Measurements from ENCODE around the gene FGD3. TPM values are rescaled to one million over a fixed set of nuclear protein-coding genes. Genes with fewer than 3 reads are reported as not detected.

Gene FGD3
- polyA plus RNA-seq, 2 of the 4 experiments (the other 2 are of a cell fraction): 0.18 to 0.23 TPM

DNA sequence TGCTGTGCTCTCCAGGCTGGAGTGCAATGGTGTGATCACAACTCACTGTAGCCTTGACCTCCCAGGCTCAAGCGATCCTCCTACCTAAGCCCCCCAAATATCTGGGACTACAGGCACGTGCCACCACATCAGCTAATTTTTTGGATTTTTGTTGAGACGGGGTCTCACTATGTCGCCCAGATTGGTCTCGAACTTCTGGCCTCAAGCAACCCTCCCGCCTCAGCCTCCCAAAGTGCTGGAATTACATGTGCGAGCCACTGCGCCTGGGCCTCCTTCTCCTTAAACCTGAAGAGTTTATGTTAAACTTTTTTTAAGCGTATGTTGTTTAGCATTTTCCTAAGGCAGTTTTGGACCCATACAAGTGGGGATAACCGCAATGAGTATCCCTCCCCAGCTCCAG, 80.4 kb downstream of the FGD3 start (continued):
- TF ChIP-seq, protein P1, sequence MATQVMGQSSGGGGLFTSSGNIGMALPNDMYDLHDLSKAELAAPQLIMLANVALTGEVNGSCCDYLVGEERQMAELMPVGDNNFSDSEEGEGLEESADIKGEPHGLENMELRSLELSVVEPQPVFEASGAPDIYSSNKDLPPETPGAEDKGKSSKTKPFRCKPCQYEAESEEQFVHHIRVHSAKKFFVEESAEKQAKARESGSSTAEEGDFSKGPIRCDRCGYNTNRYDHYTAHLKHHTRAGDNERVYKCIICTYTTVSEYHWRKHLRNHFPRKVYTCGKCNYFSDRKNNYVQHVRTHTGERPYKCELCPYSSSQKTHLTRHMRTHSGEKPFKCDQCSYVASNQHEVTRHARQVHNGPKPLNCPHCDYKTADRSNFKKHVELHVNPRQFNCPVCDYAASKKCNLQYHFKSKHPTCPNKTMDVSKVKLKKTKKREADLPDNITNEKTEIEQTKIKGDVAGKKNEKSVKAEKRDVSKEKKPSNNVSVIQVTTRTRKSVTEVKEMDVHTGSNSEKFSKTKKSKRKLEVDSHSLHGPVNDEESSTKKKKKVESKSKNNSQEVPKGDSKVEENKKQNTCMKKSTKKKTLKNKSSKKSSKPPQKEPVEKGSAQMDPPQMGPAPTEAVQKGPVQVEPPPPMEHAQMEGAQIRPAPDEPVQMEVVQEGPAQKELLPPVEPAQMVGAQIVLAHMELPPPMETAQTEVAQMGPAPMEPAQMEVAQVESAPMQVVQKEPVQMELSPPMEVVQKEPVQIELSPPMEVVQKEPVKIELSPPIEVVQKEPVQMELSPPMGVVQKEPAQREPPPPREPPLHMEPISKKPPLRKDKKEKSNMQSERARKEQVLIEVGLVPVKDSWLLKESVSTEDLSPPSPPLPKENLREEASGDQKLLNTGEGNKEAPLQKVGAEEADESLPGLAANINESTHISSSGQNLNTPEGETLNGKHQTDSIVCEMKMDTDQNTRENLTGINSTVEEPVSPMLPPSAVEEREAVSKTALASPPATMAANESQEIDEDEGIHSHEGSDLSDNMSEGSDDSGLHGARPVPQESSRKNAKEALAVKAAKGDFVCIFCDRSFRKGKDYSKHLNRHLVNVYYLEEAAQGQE (IDR thresholded peaks at IDR 0.05): no peak
- TF ChIP-seq, protein P2, sequence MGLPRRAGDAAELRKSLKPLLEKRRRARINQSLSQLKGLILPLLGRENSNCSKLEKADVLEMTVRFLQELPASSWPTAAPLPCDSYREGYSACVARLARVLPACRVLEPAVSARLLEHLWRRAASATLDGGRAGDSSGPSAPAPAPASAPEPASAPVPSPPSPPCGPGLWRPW (IDR thresholded peaks at IDR 0.05): no peak
- TF ChIP-seq SREBF2 (IDR thresholded peaks at IDR 0.05) (no peak), TFCP2L1 (CRISPR knock-in tag; IDR thresholded peaks at IDR 0.05) (no peak), CEBPB (IDR thresholded peaks at IDR 0.05) (no peak), SMC3 (IDR thresholded peaks at IDR 0.05) (no peak), NFE2L2 (conservative IDR thresholded peaks at IDR 0.05; ENCODE audit: low read length) (no peak), KDM5A (IDR thresholded peaks at IDR 0.05) (no peak)

DNA sequence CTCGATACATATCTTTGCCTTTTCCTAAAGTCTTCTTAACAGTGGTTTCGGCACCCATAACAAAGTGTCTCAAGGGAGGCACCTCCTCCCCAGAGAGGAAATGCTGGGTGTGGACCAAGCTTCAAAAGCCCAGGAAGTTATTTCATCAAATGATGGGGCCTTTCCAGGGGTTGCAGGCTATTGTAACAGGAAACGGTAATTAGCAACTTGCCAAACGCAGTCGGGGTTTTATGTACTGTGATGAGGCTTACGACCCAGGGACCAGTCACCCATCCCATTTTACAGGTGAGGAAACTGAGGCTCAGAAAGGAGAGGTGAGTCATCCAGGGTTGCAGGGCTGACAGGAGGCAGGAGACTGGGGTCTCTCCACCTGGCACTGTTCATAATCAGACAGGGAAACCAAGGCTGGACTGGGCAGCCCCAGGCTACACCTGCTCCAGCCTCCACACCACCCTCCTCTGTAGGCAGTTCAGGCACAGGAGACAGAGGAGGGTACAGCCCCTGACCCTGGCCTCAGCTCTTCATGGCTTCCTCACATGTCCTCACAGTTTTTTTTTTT, 81.2 kb downstream of the FGD3 start:
- H3K4me1 ChIP-seq: no peaks in the 10 kb centered on the region
- no peak for FAIRE-seq
- no peak for ATAC-seq
- CTCF ChIA-PET: interaction anchor here (0.7 to 1.9 kb wide), 2 partner anchors 25 to 203 kb away, joined by 3 to 7 read pairs; no protein-coding TSS in a partner anchor
- WGBS (ENCODE audit: missing lambda C conversion rate): 62% methylated on average over 6 of the region's 6 CpGs
- H3K27ac ChIP-seq: no peak overlapping the region
- DNase-seq (ENCODE audit: low read depth in 1 of 2, low spot score in 1 of 2): no peak
- no peak overlapping the region for H3K4me3 ChIP-seq
- no peaks in the 10 kb centered on the region for H3K9me3 ChIP-seq
- no peak overlapping the region for H3K4me2 ChIP-seq
- POLR2A ChIA-PET: no interaction called here
- TF ChIP-seq POLR2AphosphoS2 (conservative IDR thresholded peaks at IDR 0.05; ENCODE audit: low read length) (no peak), FOSL2 (IDR thresholded peaks at IDR 0.05) (no peak), FOSL2 (CRISPR knock-in tag; IDR thresholded peaks at IDR 0.05) (0 out of 2 replicates have a peak, but pooled peaks have one; percentile 15), PHF8 (IDR thresholded peaks at IDR 0.05; ENCODE audit: borderline replicate concordance, low read depth) (no peak)

DNA sequence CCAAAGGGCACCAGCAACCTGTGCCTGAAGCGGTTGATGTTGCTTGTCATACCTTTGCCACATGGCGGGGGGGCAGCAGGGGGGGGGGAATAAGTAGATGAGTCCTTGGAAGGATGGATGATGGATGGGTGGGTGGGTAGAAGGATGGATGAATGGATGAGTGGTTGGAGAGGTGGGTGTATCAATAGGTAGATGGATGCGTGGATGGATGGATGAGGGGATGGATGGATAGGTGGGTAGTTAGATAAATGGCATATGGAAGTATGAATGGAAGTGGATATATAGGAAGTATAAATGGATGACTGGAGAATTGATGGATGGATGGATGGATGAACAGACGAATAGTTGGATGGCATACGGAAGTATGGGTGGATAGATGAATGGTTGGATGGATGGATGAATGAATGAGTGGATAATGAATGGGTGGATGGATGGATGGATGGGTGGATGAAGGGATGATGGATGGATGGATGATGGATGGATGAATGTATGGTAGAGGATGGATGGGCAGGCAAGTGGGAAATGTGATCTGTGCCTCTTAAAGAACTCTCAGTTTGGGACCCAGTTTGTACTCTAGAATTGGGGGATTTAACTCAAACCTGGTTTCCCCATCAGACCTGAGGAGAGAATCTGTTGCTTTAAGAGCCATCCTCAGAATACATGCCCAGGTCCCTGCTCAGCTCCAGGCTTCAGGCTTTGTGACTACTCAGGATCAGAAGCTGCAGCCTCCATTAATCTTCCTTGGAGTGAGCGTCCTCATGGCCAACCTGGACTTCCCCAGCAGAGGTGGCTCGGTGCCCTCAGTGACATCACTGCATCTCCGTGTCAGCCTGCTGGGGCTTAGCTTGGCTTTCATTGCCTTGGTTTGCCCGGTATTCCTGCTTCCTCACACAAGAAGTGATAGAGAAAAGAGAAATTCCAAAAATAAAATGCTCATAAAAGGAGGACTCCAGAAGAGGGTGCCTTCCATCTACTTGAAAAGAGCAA, 83.6 kb downstream of the FGD3 start:
- H3K9me3 ChIP-seq: no peaks in the 10 kb centered on the region
- ChIA-PET POLR2A (no interaction called here), CTCF (interaction anchor here (1.4 kb wide), 1 partner anchor 10 kb away, joined by 3 read pairs; no protein-coding TSS in a partner anchor)
- no peak for TF ChIP-seq FOSB (CRISPR knock-in tag; IDR thresholded peaks at IDR 0.05)
- TF ChIP-seq FOXS1 (CRISPR knock-in tag; IDR thresholded peaks at IDR 0.05): no peak
- TF ChIP-seq NFE2L2 (conservative IDR thresholded peaks at IDR 0.05; ENCODE audit: low read length): no peak
- TF ChIP-seq, protein P3, sequence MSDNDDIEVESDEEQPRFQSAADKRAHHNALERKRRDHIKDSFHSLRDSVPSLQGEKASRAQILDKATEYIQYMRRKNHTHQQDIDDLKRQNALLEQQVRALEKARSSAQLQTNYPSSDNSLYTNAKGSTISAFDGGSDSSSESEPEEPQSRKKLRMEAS (IDR thresholded peaks at IDR 0.05): no peak
- TF ChIP-seq TFCP2L1 (CRISPR knock-in tag; IDR thresholded peaks at IDR 0.05): no peak
- no peak for TF ChIP-seq ESRRA (IDR thresholded peaks at IDR 0.05; ENCODE audit: borderline replicate concordance, low read length)
- TF ChIP-seq NR3C1 (IDR thresholded peaks at IDR 0.05): no peak
- TF ChIP-seq JUNB (IDR thresholded peaks at IDR 0.05): no peak
- TF ChIP-seq, protein P4, sequence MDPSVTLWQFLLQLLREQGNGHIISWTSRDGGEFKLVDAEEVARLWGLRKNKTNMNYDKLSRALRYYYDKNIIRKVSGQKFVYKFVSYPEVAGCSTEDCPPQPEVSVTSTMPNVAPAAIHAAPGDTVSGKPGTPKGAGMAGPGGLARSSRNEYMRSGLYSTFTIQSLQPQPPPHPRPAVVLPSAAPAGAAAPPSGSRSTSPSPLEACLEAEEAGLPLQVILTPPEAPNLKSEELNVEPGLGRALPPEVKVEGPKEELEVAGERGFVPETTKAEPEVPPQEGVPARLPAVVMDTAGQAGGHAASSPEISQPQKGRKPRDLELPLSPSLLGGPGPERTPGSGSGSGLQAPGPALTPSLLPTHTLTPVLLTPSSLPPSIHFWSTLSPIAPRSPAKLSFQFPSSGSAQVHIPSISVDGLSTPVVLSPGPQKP (IDR thresholded peaks at IDR 0.05; ENCODE audit: low read depth, low read length): no peak
- no peak for TF ChIP-seq RNF2 (IDR thresholded peaks at IDR 0.05; ENCODE audit: borderline replicate concordance, low read depth)
- no peak for TF ChIP-seq ZNF302 (CRISPR knock-in tag; IDR thresholded peaks at IDR 0.05)
- no peak for TF ChIP-seq FOSL2 (IDR thresholded peaks at IDR 0.05)
- no peak for TF ChIP-seq FOSL2 (CRISPR knock-in tag; IDR thresholded peaks at IDR 0.05)
- no peak for TF ChIP-seq KDM1A (IDR thresholded peaks at IDR 0.05; ENCODE audit: low read depth)
- no peak for DNase-seq (ENCODE audit: low read depth in 1 of 2, low spot score in 1 of 2)
- FAIRE-seq: no peak
- no peak for ATAC-seq
- no peaks in the 10 kb centered on the region for H3K4me1 ChIP-seq
- no peak overlapping the region for H3K4me2 ChIP-seq
- H3K4me3 ChIP-seq: no peak overlapping the region
- no peak overlapping the region for H3K27ac ChIP-seq
- 49% methylated on average over 9 of the region's 9 CpGs for WGBS (ENCODE audit: missing lambda C conversion rate)

All from A549 (cell line).